Testis (tissue), 3 donors: ENCODE data around the gene INPP5A. TPM values are rescaled to one million over a fixed set of nuclear protein-coding genes. Genes with fewer than 3 reads are reported as not detected.
"Not testable (repeated sequence)": the region's sequence is repeated elsewhere in the genome, so short reads cannot be mapped to it uniquely, and the experiment has no call there.

Experiments
- DNase-seq: peaks from one replicate; pipeline ENCODE4 v3.0.0-alpha.2; 2019
- H3K27ac ChIP-seq, 2 donors: fragments of 200-600 bp; sonication (generic); one replicate each; pipeline ENCODE4 v1.5.1; 2019
- H3K27me3 ChIP-seq: fragments of 200-600 bp; sonication (generic); one replicate; pipeline ENCODE4 v1.5.1; 2019
- H3K36me3 ChIP-seq: fragments of 200-600 bp; sonication (generic); one replicate; pipeline ENCODE4 v1.5.1; 2017; ENCODE audit warnings: low read depth; ENCODE audit errors: missing control alignments
- H3K4me1 ChIP-seq: fragments of 200-600 bp; sonication (generic); one replicate; pipeline ENCODE4 v1.5.1; 2019
- H3K4me3 ChIP-seq, 2 donors: fragments of 200-600 bp; sonication (generic); one replicate each; pipeline ENCODE4 v1.5.1; 2017 to 2019
- H3K9me3 ChIP-seq: fragments of 200-600 bp; sonication (generic); one replicate; pipeline ENCODE4 v1.5.1; 2017
- CTCF ChIP-seq, 3 experiments: fragments of 450-650 bp in 2 of 3; fragments of 200-600 bp in 1 of 3; sonication (generic) in 1 of 3; IDR thresholded peaks; one replicate each; pipeline ENCODE4 v1.5.1; 2016 to 2019; ENCODE audit warnings: antibody characterized with exemption in 3 of 3, mild to moderate bottlenecking in 2 of 3, moderate library complexity in 1 of 3
- POLR2A ChIP-seq: fragments of 450-650 bp; IDR thresholded peaks from one replicate; pipeline ENCODE4 v1.6.1; 2017; ENCODE audit warnings: antibody characterized with exemption, mild to moderate bottlenecking, moderate library complexity
- WGBS, 2 donors: methylation state at CpG; one replicate each; pipeline ENCODE4 v1.1.5; 2018; 5-methylcytosine and 5-hydroxymethylcytosine counted together
- intact Hi-C: fragments of 100-400 bp; cut with DNase I; formaldehyde crosslinking; loops from one replicate; pipeline ENCODE4 v1.15.1; 2023; ENCODE audit warnings: low total_unique reads
- polyA plus RNA-seq: library from polyadenylated mRNA; stranded (reverse); fragments of 350-450 nt; fragmentation: Illumina TruSeq; extraction: RNeasy Lipid Tissue Mini Kit (QIAGEN cat#74804); gene quantifications from one replicate; pipeline ENCODE4 v1.2.3, GENCODE V29; 2014; ENCODE audit warnings: low read depth, low replicate concordance; ENCODE audit not compliant: insufficient read depth
- total RNA-seq, 2 donors: library from RNA; depleted of rRNA; stranded (reverse); fragments of >200 nt; gene quantifications; one replicate each; pipeline ENCODE4 v1.2.3, GENCODE V29; 2016

INPP5A gene
- total and polyA plus RNA-seq, 3 donors from 2014 or later, result 54.1 to 103 (median 73.0) TPM

GRCh38 chr10:132596742-132597279 lies 59.2 kb downstream of the INPP5A start:
- DNase-seq, result no peak
- Histone ChIP-seq H3K36me3 (no peaks in the 10 kb centered on the region), H3K27me3 (no peaks in the 10 kb centered on the region), H3K27ac (no peak overlapping the region), H3K9me3 (no peaks in the 10 kb centered on the region), H3K4me1 (peaks cover 5% of the 10 kb centered on the region), H3K4me3 (no peak overlapping the region)
- no peak for TF ChIP-seq CTCF (IDR thresholded peaks at IDR 0.05)
- no peak for TF ChIP-seq POLR2A
- WGBS, 2 donors, result 81 to 94% methylated on average over 10 to 21 of the region's 21 CpGs
- intact Hi-C loops, result no loop called here

- Histone ChIP-seq H3K4me1 (peaks cover 8% of the 10 kb centered on the region), H3K27ac (no peak overlapping the region), H3K27me3 (no peaks in the 10 kb centered on the region), H3K4me3 (no peak overlapping the region), H3K9me3 (no peaks in the 10 kb centered on the region), H3K36me3 (no peaks in the 10 kb centered on the region)
- DNase-seq, result no peak
- WGBS, 2 donors, result 89 to 90% methylated on average over 21 of the region's 21 CpGs
- intact Hi-C loops, result no loop called here
- no peak for TF ChIP-seq CTCF (IDR thresholded peaks at IDR 0.05)
- TF ChIP-seq POLR2A, result no peak
Measured at GRCh38 chr10:132597654-132598053, 60.1 kb downstream of the INPP5A start.

- intact Hi-C loops, H3K4me3 ChIP-seq, H3K27ac ChIP-seq, H3K9me3 ChIP-seq, H3K36me3 ChIP-seq, H3K27me3 ChIP-seq: not testable (repeated sequence)
- DNase-seq, result peak; percentile 54
- peaks cover 19% of the 10 kb centered on the region for H3K4me1 ChIP-seq
- WGBS, 2 donors, result 75 to 94% methylated on average over 9 of the region's 9 CpGs
Measured at GRCh38 chr10:132599023-132599618, 61.5 kb downstream of the INPP5A start.

- H3K4me3 ChIP-seq, result no peak overlapping the region
- H3K4me1 ChIP-seq, result peaks cover 19% of the 10 kb centered on the region
- H3K27ac ChIP-seq, result peak overlapping the region in 1 of 2 donors; percentile 4
- no peak for TF ChIP-seq CTCF (IDR thresholded peaks at IDR 0.05)
- no peak for TF ChIP-seq POLR2A
- intact Hi-C loops, result no loop called here
- H3K9me3 ChIP-seq, result no peaks in the 10 kb centered on the region
- 97 to 100% methylated on average over 2 to 3 of the region's 3 CpGs for WGBS, 2 donors
- DNase-seq, result no peak
- H3K27me3 ChIP-seq, result no peaks in the 10 kb centered on the region
- no peaks in the 10 kb centered on the region for H3K36me3 ChIP-seq
Measured at GRCh38 chr10:132599732-132600131, 62.1 kb downstream of the INPP5A start.

- H3K9me3 ChIP-seq, result no peaks in the 10 kb centered on the region
- 84 to 98% methylated on average over 3 of the region's 3 CpGs for WGBS, 2 donors
Measured at GRCh38 chr10:132600416-132600815, 62.8 kb downstream of the INPP5A start.

More at GRCh38 chr10:132600416-132600815, 62.8 kb downstream of the INPP5A start:
- Histone ChIP-seq H3K36me3 (no peaks in the 10 kb centered on the region), H3K27ac (no peak overlapping the region), H3K4me1 (peaks cover 22% of the 10 kb centered on the region), H3K27me3 (no peaks in the 10 kb centered on the region), H3K4me3 (no peak overlapping the region)
- TF ChIP-seq CTCF (IDR thresholded peaks at IDR 0.05), result no peak
- TF ChIP-seq POLR2A, result no peak
- intact Hi-C loops, result no loop called here
- no peak for DNase-seq
